ENCODE results near the gene AARS2. TPM values are rescaled to one million over a fixed set of nuclear protein-coding genes. Genes with fewer than 3 reads are reported as not detected.

Gene AARS2
- polyA plus RNA-seq, 2 of the 4 experiments (the other 2 are of a cell fraction): 4.3 to 6.2 TPM

- Histone ChIP-seq H3K4me2 (no peak overlapping the region), H3K9me3 (peaks cover 2% of the 10 kb centered on the region; the same call in 1 of the 3 replicates), H3K4me1 (no peaks in the 10 kb centered on the region), H3K4me3 (no peak overlapping the region), H3K27ac (no peak overlapping the region)
- CTCF ChIA-PET: interaction anchor here (0.7 kb wide), 1 partner anchor 16 kb away, joined by 3 read pairs; no protein-coding TSS in a partner anchor
- WGBS (ENCODE audit: missing lambda C conversion rate): 40% methylated on average over 3 of the region's 4 CpGs
- no peak for DNase-seq (ENCODE audit: low read depth in 1 of 2, low spot score in 1 of 2)
- POLR2A ChIA-PET: no interaction called here
- TF ChIP-seq REST (IDR thresholded peaks at IDR 0.05) (no peak), SMC3 (IDR thresholded peaks at IDR 0.05) (no peak), RAD21 (conservative IDR thresholded peaks at IDR 0.05 in 1 of 2, IDR thresholded peaks at IDR 0.05 in 1 of 2) (no peak), CEBPB (IDR thresholded peaks at IDR 0.05) (no peak), HOXB13 (CRISPR knock-in tag; IDR thresholded peaks at IDR 0.05; ENCODE audit: low read depth) (no peak), KDM1A (IDR thresholded peaks at IDR 0.05; ENCODE audit: low read depth) (no peak), CTCF (IDR thresholded peaks at IDR 0.05) (no peak), HMGXB4 (CRISPR knock-in tag; IDR thresholded peaks at IDR 0.05; ENCODE audit: borderline replicate concordance) (no peak), EHMT2 (IDR thresholded peaks at IDR 0.05; ENCODE audit: low read depth) (no peak), NFE2L2 (conservative IDR thresholded peaks at IDR 0.05; ENCODE audit: low read length) (no peak), NPAS2 (CRISPR knock-in tag; IDR thresholded peaks at IDR 0.05; ENCODE audit: borderline replicate concordance) (no peak), POLR2A (IDR thresholded peaks at IDR 0.05; ENCODE audit: low read length) (no peak), JUN (IDR thresholded peaks at IDR 0.05) (no peak), HOXA7 (CRISPR knock-in tag; IDR thresholded peaks at IDR 0.05) (no peak), CHD2 (IDR thresholded peaks at IDR 0.05; ENCODE audit: low read length, partially characterized antibody) (no peak), RNF2 (IDR thresholded peaks at IDR 0.05; ENCODE audit: borderline replicate concordance, low read depth) (no peak), FOSL2 (IDR thresholded peaks at IDR 0.05) (no peak), FOSL2 (CRISPR knock-in tag; IDR thresholded peaks at IDR 0.05) (no peak)
- no peak for ATAC-seq
- FAIRE-seq: no peak
Observed at GRCh38 chr6:44355640-44356039, 42.5 kb upstream of the AARS2 start.

- TF ChIP-seq KDM1A (IDR thresholded peaks at IDR 0.05; ENCODE audit: low read depth): no peak
- no peak for TF ChIP-seq RARB (CRISPR knock-in tag; IDR thresholded peaks at IDR 0.05)
- no peak for TF ChIP-seq ZC3H11A (IDR thresholded peaks at IDR 0.05)
- TF ChIP-seq CTCF (IDR thresholded peaks at IDR 0.05): no peak
- no peak overlapping the region for H3K4me3 ChIP-seq
- H3K4me1 ChIP-seq: no peaks in the 10 kb centered on the region
- no peak for DNase-seq (ENCODE audit: low read depth in 1 of 2, low spot score in 1 of 2)
- WGBS (ENCODE audit: missing lambda C conversion rate): 11% methylated on average over 2 of the region's 2 CpGs
- H3K9me3 ChIP-seq: peaks cover 2% of the 10 kb centered on the region; the same call in 1 of the 3 replicates
- no peak for ATAC-seq
- ChIA-PET POLR2A (no interaction called here), CTCF (interaction anchor here (3.0 kb wide), 1 partner anchor 15 kb away, joined by 11 read pairs; no protein-coding TSS in a partner anchor)
- H3K27ac ChIP-seq: no peak overlapping the region
- no peak overlapping the region for H3K4me2 ChIP-seq
- no peak for FAIRE-seq
Observed at GRCh38 chr6:44353336-44353735, 40.2 kb upstream of the AARS2 start.
